Ishikawa (cell line): ENCODE results near the gene TOX2.

ENCODE experiments used
- CEBPB ChIP-seq: IDR thresholded peaks from 2 replicates; pipeline ENCODE4 v1.6.1; 2012
- CREB1 ChIP-seq: IDR thresholded peaks from 2 replicates; pipeline ENCODE4 v1.6.1; 2012; ENCODE audit warnings: low read depth
- EGR1 ChIP-seq: IDR thresholded peaks from 2 replicates; pipeline ENCODE4 v1.6.1; 2012
- EP300 ChIP-seq: IDR thresholded peaks from 2 replicates; pipeline ENCODE4 v1.6.1; 2012; ENCODE audit warnings: borderline replicate concordance
- FOXM1 ChIP-seq: IDR thresholded peaks from 2 replicates; pipeline ENCODE4 v1.6.1; 2012; ENCODE audit warnings: low read depth, borderline replicate concordance
- NFIC ChIP-seq: IDR thresholded peaks from 2 replicates; pipeline ENCODE4 v1.6.1; 2012
- RAD21 ChIP-seq: IDR thresholded peaks from 2 replicates; pipeline ENCODE4 v1.6.1; 2012; ENCODE audit warnings: low read depth
- TAF1 ChIP-seq: IDR thresholded peaks from 2 replicates; pipeline ENCODE4 v1.6.1; 2012; ENCODE audit warnings: low read depth, mild to moderate bottlenecking
- TCF12 ChIP-seq: IDR thresholded peaks from 2 replicates; pipeline ENCODE4 v1.6.1; 2012; ENCODE audit warnings: low read depth
- TEAD4 ChIP-seq: IDR thresholded peaks from 2 replicates; pipeline ENCODE4 v1.6.1; 2012
- YY1 ChIP-seq: IDR thresholded peaks from 2 replicates; pipeline ENCODE4 v1.6.1; 2012; ENCODE audit warnings: low read depth
- ZBTB7A ChIP-seq: IDR thresholded peaks from 2 replicates; pipeline ENCODE4 v1.6.1; 2012; ENCODE audit warnings: low read depth
- TF ChIP-seq, protein P1 (sequence below): IDR thresholded peaks from 2 replicates; pipeline ENCODE4 v1.6.1; 2012; ENCODE audit warnings: low read depth, mild to moderate bottlenecking
- TF ChIP-seq, protein P2 (sequence below): IDR thresholded peaks from 2 replicates; pipeline ENCODE4 v1.6.1; 2012
- TF ChIP-seq, protein P3 (sequence below): IDR thresholded peaks from 2 replicates; pipeline ENCODE4 v1.6.1; 2012

Gene TOX2

GRCh38 chr20:43975096-43975768, 60.6 kb downstream of the TOX2 start:
- TF ChIP-seq, protein P1, sequence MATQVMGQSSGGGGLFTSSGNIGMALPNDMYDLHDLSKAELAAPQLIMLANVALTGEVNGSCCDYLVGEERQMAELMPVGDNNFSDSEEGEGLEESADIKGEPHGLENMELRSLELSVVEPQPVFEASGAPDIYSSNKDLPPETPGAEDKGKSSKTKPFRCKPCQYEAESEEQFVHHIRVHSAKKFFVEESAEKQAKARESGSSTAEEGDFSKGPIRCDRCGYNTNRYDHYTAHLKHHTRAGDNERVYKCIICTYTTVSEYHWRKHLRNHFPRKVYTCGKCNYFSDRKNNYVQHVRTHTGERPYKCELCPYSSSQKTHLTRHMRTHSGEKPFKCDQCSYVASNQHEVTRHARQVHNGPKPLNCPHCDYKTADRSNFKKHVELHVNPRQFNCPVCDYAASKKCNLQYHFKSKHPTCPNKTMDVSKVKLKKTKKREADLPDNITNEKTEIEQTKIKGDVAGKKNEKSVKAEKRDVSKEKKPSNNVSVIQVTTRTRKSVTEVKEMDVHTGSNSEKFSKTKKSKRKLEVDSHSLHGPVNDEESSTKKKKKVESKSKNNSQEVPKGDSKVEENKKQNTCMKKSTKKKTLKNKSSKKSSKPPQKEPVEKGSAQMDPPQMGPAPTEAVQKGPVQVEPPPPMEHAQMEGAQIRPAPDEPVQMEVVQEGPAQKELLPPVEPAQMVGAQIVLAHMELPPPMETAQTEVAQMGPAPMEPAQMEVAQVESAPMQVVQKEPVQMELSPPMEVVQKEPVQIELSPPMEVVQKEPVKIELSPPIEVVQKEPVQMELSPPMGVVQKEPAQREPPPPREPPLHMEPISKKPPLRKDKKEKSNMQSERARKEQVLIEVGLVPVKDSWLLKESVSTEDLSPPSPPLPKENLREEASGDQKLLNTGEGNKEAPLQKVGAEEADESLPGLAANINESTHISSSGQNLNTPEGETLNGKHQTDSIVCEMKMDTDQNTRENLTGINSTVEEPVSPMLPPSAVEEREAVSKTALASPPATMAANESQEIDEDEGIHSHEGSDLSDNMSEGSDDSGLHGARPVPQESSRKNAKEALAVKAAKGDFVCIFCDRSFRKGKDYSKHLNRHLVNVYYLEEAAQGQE = no peak

DNA sequence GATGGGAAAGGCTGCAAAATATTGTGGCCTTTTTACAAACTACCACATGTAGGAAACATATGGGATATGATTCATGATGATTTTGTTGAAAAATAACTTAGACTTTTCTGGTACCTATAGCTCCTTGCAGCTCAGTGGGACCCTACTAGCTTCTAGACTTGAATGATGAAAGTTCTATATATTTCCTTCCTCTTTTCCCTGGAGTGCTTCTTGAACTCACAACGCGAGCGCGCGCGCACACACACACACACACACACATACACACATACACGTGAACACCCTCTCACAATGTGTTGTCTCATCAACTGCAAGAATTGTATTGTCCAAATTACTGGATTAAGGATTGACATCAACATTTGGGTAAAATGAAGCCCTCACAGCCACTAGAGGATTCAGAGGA, 61.9 kb downstream of the TOX2 start:
- no peak for TF ChIP-seq EGR1
- TF ChIP-seq, protein P2, sequence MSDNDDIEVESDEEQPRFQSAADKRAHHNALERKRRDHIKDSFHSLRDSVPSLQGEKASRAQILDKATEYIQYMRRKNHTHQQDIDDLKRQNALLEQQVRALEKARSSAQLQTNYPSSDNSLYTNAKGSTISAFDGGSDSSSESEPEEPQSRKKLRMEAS = no peak

DNA sequence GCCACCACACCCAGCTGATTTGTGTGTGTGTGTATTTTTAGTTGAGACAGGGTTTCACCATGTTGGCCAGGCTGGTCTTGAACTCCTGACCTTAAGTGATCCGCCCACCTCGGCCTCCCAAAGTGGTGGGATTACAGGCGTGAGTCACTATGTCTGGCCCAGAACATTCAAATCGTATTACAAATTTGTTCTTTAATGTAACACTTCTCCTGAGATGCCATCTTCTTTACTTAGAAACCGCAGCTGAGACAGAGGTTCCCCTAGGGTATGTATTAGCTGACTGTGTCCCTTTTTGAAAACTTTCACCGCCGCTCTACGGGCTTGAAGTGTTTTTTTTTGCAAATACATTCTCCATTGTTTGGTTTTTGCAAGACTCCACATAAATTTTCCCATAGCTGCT, 62.6 kb downstream of the TOX2 start:
- TF ChIP-seq TCF12 (no peak), RAD21 (no peak), CEBPB (no peak), NFIC (no peak), YY1 (no peak), EP300 (no peak), CREB1 (no peak), EGR1 (no peak), TEAD4 (no peak), TAF1 (no peak)
- TF ChIP-seq, protein P3, sequence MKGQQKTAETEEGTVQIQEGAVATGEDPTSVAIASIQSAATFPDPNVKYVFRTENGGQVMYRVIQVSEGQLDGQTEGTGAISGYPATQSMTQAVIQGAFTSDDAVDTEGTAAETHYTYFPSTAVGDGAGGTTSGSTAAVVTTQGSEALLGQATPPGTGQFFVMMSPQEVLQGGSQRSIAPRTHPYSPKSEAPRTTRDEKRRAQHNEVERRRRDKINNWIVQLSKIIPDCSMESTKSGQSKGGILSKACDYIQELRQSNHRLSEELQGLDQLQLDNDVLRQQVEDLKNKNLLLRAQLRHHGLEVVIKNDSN = no peak
- TF ChIP-seq, protein P1 = no peak
- TF ChIP-seq, protein P2 = no peak

DNA sequence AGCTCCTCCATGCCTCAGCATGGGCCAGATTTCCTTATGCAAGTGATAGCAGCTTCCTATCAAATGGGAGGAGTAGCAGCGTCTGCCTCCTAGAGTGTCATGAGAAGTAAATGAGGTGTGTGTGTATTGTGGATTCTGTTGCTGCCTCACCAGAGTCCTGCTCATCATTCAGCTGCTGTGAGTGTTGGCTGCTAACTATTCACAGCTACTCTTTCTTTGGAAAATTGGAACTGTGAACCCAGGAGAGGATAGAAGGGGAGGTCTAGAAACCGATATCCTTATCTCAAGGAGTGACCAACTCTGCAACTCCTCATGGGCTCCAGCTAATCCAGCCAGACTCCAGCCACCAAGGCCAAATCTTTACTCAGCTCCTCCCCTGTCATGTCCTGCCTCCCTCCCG, 63.3 kb downstream of the TOX2 start:
- TF ChIP-seq TCF12 = no peak
- no peak for TF ChIP-seq CEBPB
- TF ChIP-seq RAD21 = no peak
- TF ChIP-seq, protein P2 = no peak
- TF ChIP-seq FOXM1 = no peak
- no peak for TF ChIP-seq TEAD4
- TF ChIP-seq ZBTB7A = no peak
- TF ChIP-seq, protein P3 = no peak
- TF ChIP-seq CREB1 = no peak
- no peak for TF ChIP-seq EGR1
- no peak for TF ChIP-seq TAF1
- TF ChIP-seq, protein P1 = no peak

GRCh38 chr20:43979576-43980105, 65.0 kb downstream of the TOX2 start:
- TF ChIP-seq TAF1 (no peak), EGR1 (no peak), CEBPB (no peak), NFIC (no peak), YY1 (no peak)
- TF ChIP-seq, protein P2 = no peak
